K562 (cell line): Measurements from ENCODE around the gene CDH18. TPM values are rescaled to one million over a fixed set of nuclear protein-coding genes. Genes with fewer than 3 reads are reported as not detected.

Experiments used
- ATAC-seq: fragments of 200-7000 bp; cut with Tn5 transposase; 3 replicates; pipeline ENCODE4 v1.9.1; 2020; ENCODE audit warnings: moderate library complexity
- BruUV-seq: library from RNA; stranded (reverse); fragments of 400-500 nt; replicated peaks from 2 replicates; lab custom pipeline; 2021; lab: Mats Ljungman, UMichigan
- CTCF ChIA-PET: fragments of 300-600 bp; formaldehyde crosslinking; extraction: SDS; loops from one replicate; lab custom pipeline; 2021; ENCODE audit warnings: low intra/inter-chr PET ratio; lab: Yijun Ruan, JAX
- POLR2A ChIA-PET: fragments of 300-600, 350-650 bp; sonication (Branson Sonifier 250); formaldehyde crosslinking; extraction: SDS; loops from one replicate; lab custom pipeline; 2021; ENCODE audit warnings: antibody characterized with exemption, inconsistent platforms; lab: Yijun Ruan, JAX
- DNase-seq, 4 experiments: peaks; one replicate each; pipeline versions ENCODE4 v3.0.0 to v3.0.0-alpha.2; 2011 to 2018; ENCODE audit warnings: low spot score in 3 of 4, mixed read lengths in 3 of 4; ENCODE audit errors: extremely low read depth in 1 of 4
- FAIRE-seq: peaks from 2 replicates; lab custom pipeline; 2011; peaks lifted over from hg19 to GRCh38; lab: Jason Lieb, UNC
- H2AFZ ChIP-seq: 2 replicates; pipeline ENCODE4 v1.6.0; 2011; ENCODE audit warnings: low read depth, low read length, control low read depth, inconsistent platforms
- H3K27ac ChIP-seq: fragments of 200-600 bp; 3 replicates; pipeline ENCODE4 v1.8.0; 2011; ENCODE audit warnings: low read depth, mild to moderate bottlenecking, control low read depth, inconsistent platforms, low read length, moderate library complexity, mixed read lengths; ENCODE audit errors: extremely low read depth
- H3K27me3 ChIP-seq, 2 experiments: fragments of 300-600 bp in 1 of 2; 2 replicates in 1 of 2; 3 replicates in 1 of 2; pipeline versions ENCODE4 v1.6.0 to v1.8.0; 2011; ENCODE audit warnings: inconsistent platforms in 2 of 2, low read length in 2 of 2, mild to moderate bottlenecking in 1 of 2, mixed read lengths in 1 of 2, moderate library complexity in 1 of 2; ENCODE audit not compliant: control insufficient read depth in 2 of 2, insufficient read depth in 2 of 2
- H3K36me3 ChIP-seq: fragments of 300-600 bp; 3 replicates; pipeline ENCODE4 v1.8.0; 2011; ENCODE audit warnings: mild to moderate bottlenecking, low read length, inconsistent platforms; ENCODE audit not compliant: control insufficient read depth, insufficient read depth
- H3K4me1 ChIP-seq, 2 experiments: fragments of 200-600 bp in 1 of 2; replicated peaks in 1 of 2; 2 replicates in 1 of 2; 3 replicates in 1 of 2; pipeline versions ENCODE4 v1.5.1 to v1.8.0; 2011; ENCODE audit warnings: inconsistent platforms in 2 of 2, low read length in 2 of 2, mild to moderate bottlenecking in 1 of 2, mixed read lengths in 1 of 2, moderate library complexity in 1 of 2; ENCODE audit not compliant: control insufficient read depth in 2 of 2, insufficient read depth in 2 of 2
- H3K4me2 ChIP-seq: 2 replicates; pipeline ENCODE4 v1.6.1; 2011; ENCODE audit warnings: low read length, control low read depth, inconsistent platforms, mixed read lengths; ENCODE audit not compliant: insufficient read depth
- H3K4me3 ChIP-seq: fragments of 200-600 bp; sonication (generic), shearing (Covaris generic); 2 replicates; pipeline ENCODE4 v1.5.1; 2016; ENCODE audit warnings: control low read depth, inconsistent platforms
- H3K79me2 ChIP-seq: fragments of 200-600 bp; 3 replicates; pipeline ENCODE4 v1.8.0; 2011; ENCODE audit warnings: low read length, inconsistent platforms; ENCODE audit not compliant: control insufficient read depth, insufficient read depth
- H3K9ac ChIP-seq, 2 experiments: 2 replicates each; pipeline versions ENCODE4 v1.6.0 to v1.6.1; 2011; ENCODE audit warnings: low read depth in 2 of 2, low read length in 2 of 2, control low read depth in 1 of 2, inconsistent platforms in 1 of 2, mild to moderate bottlenecking in 1 of 2, mixed read lengths in 1 of 2; ENCODE audit not compliant: insufficient read depth in 1 of 2
- H3K9me1 ChIP-seq: one replicate; pipeline ENCODE4 v1.6.0; 2011; ENCODE audit warnings: inconsistent platforms, mild to moderate bottlenecking, low read length, moderate library complexity; ENCODE audit not compliant: control insufficient read depth, insufficient read depth
- H3K9me3 ChIP-seq: replicated peaks from 2 replicates; pipeline ENCODE4 v1.5.1; 2011; ENCODE audit warnings: low read depth, low read length, inconsistent platforms; ENCODE audit not compliant: control insufficient read depth, insufficient read depth
- H4K20me1 ChIP-seq: replicated peaks from 2 replicates; pipeline ENCODE4 v1.6.1; 2011; ENCODE audit warnings: low read length, inconsistent platforms, mixed read lengths; ENCODE audit not compliant: control insufficient read depth, insufficient read depth
- NFIC ChIP-seq: fragments of 450-650 bp; IDR thresholded peaks from 2 replicates; pipeline ENCODE4 v1.6.1; 2017; ENCODE audit warnings: mild to moderate bottlenecking, inconsistent platforms
- POLR2AphosphoS2 ChIP-seq: IDR thresholded peaks from 2 replicates; pipeline ENCODE4 v1.6.1; 2012; ENCODE audit warnings: low read length, improper control_type of control experiment
- RHOXF2B ChIP-seq: fragments of 250-450 bp; sonication (Bioruptor Pico); conservative IDR thresholded peaks from 2 replicates; pipeline ENCODE4 v1.5.1; 2021
- SIRT6 ChIP-seq: IDR thresholded peaks from one replicate; pipeline ENCODE4 v1.6.1; 2012; ENCODE audit warnings: low read depth, mild to moderate bottlenecking, control low read depth, inconsistent platforms, low read length, moderate library complexity
- SOX6 ChIP-seq: fragments of 450-650 bp; IDR thresholded peaks from 2 replicates; pipeline ENCODE4 v1.6.1; 2014; ENCODE audit warnings: mild to moderate bottlenecking
- TSHZ1 ChIP-seq: fragments of 250-450 bp; sonication (Bioruptor Pico); IDR thresholded peaks from 2 replicates; pipeline ENCODE4 v1.4.0; 2020; ENCODE audit warnings: mild to moderate bottlenecking, moderate library complexity
- XRCC3 ChIP-seq: fragments of 450-650 bp; IDR thresholded peaks from 2 replicates; pipeline ENCODE4 v1.6.1; 2017; ENCODE audit warnings: mild to moderate bottlenecking, moderate library complexity
- ZBTB40 ChIP-seq, 2 experiments: fragments of 450-650 bp in 1 of 2; sonication (generic) in 1 of 2; formaldehyde crosslinking in 1 of 2; IDR thresholded peaks; 2 replicates each; pipeline versions ENCODE4 v1.7.1 to v1.9.0; 2016 to 2022; ENCODE audit warnings: inconsistent platforms in 1 of 2, mild to moderate bottlenecking in 1 of 2, missing genetic modification reagents in 1 of 2
- WGBS: fragments of 100-300 bp; shearing (Covaris generic); methylation state at CpG from one replicate; pipeline ENCODE4 v1.1.6; 2016; ENCODE audit warnings: low coverage, mixed read lengths; ENCODE audit not compliant: insufficient coverage; ENCODE audit errors: missing lambda C conversion rate; 5-methylcytosine and 5-hydroxymethylcytosine counted together
- in situ Hi-C: fragments of 300-500 bp; cut with MboI; formaldehyde crosslinking; loops from 4 replicates; pipeline ENCODE4 v1.15.0; 2018; ENCODE audit warnings: inconsistent platforms, mixed read lengths
- intact Hi-C: fragments of 100-400 bp; cut with micrococcal nuclease; formaldehyde crosslinking; loops from 2 replicates; pipeline ENCODE4 v1.14.2; 2022
- polyA plus RNA-seq, 8 experiments: library from polyadenylated mRNA; depleted of rRNA in 4 of 8; stranded (reverse) in 5 of 8; unstranded in 3 of 8; fragments of >200 nt; fragmentation: Nextera tagmentation in 2 of 8; fragmentation: Illumina TruSeq in 1 of 8; extraction: Ambion mirVana in 2 of 8; extraction: Trizol in 1 of 8; gene quantifications; 2 replicates each; pipeline versions ENCODE4 v1.2.1 to v1.2.3, GENCODE V29; 2011 to 2014; ENCODE audit warnings: inconsistent platforms in 1 of 8, missing spikeins in 1 of 8
- total RNA-seq, 7 experiments: library from RNA; depleted of rRNA in 6 of 7; stranded (reverse); fragments of >200 nt in 6 of 7; fragmentation: Illumina TruSeq in 2 of 7; extraction: Trizol in 2 of 7; gene quantifications; 2 replicates each; pipeline versions ENCODE4 v1.2.1 to v1.2.3, GENCODE V29; 2011 to 2021; ENCODE audit warnings: low replicate concordance in 1 of 7

CDH18 gene
- total and polyA plus RNA-seq, 9 of the 15 experiments (the other 6 are each of a cell fraction or from before 2014, with no cell fraction given): 0.18 to 1.4 (median 0.31) TPM

DNA sequence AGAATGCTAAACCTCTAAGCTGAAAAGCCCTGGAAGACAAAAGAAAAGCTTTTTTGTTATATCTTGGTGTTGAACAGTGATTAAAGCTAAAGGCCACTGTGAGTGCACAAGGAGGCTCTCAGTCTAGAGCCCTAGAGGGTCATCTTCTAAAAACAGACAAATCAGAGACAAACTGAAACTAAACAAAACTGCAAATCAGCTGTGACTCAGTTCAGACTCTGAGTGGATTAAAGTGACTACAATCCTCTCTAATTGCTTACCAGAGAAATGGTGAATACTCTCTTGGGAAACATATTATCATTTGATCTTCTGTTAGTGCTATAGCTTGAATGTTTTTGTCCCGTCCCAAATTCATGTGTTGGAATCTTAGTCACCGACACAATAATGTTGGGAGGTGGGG, 491.9 kb downstream of the CDH18 start:
- 4% methylated on average over 2 of the region's 2 CpGs for WGBS
- Histone ChIP-seq H3K9me3 (no peaks in the 10 kb centered on the region; the same call in 1 of the 2 replicates), H3K9me1 (no peaks in the 10 kb centered on the region), H3K27me3 (no peaks in the 10 kb centered on the region), H3K4me3 (no peak overlapping the region), H3K4me2 (no peak overlapping the region), H3K9ac (no peak overlapping the region), H2AFZ (no peak overlapping the region), H3K27ac (no peak overlapping the region), H4K20me1 (no peaks in the 10 kb centered on the region), H3K36me3 (no peaks in the 10 kb centered on the region), H3K79me2 (no peaks in the 10 kb centered on the region), H3K4me1 (no peaks in the 10 kb centered on the region)
- ChIA-PET CTCF (no interaction called here), POLR2A (interaction anchor here (1.6 kb wide), 1 partner anchor 8 kb away, joined by 3 read pairs; no protein-coding TSS in a partner anchor)
- in situ Hi-C loops (no loop called here), intact Hi-C loops (no loop called here)
- FAIRE-seq (no peak), ATAC-seq (no peak), DNase-seq (no peak)
- no TSS peak for BruUV-seq
- TF ChIP-seq POLR2AphosphoS2: no peak
- no peak for TF ChIP-seq NFIC
- no peak for TF ChIP-seq SOX6
- no peak for TF ChIP-seq SIRT6
- TF ChIP-seq ZBTB40 (IDR thresholded peaks at IDR 0.05): no peak
- no peak for TF ChIP-seq ZBTB40 (CRISPR knock-in tag; IDR thresholded peaks at IDR 0.05)
- no peak for TF ChIP-seq XRCC3
- TF ChIP-seq TSHZ1 (CRISPR knock-in tag): no peak
- TF ChIP-seq RHOXF2B: no peak
